ENCODE results near the gene FFAR4.
"Not testable (repeated sequence)": the region's sequence is repeated elsewhere in the genome, so short reads cannot be mapped to it uniquely, and the experiment has no call there.

FFAR4 gene

GRCh38 chr10:93566435-93567276, at the start of gene FFAR4:
FFAR4 (plus strand) TSS chr10:93566665; CDS start chr10:93566721, 56 bp downstream.
- no peak for DNase-seq (ENCODE audit: low read depth in 2 of 3, low spot score in 1 of 3)

- no peak for DNase-seq (ENCODE audit: low read depth in 2 of 3, low spot score in 1 of 3)
Observed at GRCh38 chr10:93518531-93518930, 47.9 kb upstream of the FFAR4 start.

GRCh38 chr10:93535293-93535692, 31.2 kb upstream of the FFAR4 start:
- no peak for DNase-seq (ENCODE audit: low read depth in 2 of 3, low spot score in 1 of 3)

DNA sequence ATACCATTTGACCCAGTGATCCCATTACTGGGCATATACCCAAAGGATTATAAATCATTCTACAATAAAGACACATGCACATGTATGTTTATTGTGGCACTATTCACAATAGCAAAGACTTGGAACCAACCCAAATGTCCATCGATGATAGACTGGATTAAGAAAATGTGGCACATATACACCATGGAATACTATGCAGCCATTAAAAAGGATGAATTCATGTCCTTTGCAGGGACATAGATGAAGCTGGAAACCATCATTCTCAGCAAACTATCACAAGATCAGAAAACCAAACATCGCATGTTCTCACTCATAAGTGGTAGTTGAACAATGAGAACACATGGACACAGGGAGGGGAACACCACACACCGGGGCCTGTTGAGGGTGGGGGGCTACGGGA, 25.6 kb upstream of the FFAR4 start:
- not testable (repeated sequence) for DNase-seq (ENCODE audit: low read depth in 2 of 3, low spot score in 1 of 3)

DNA sequence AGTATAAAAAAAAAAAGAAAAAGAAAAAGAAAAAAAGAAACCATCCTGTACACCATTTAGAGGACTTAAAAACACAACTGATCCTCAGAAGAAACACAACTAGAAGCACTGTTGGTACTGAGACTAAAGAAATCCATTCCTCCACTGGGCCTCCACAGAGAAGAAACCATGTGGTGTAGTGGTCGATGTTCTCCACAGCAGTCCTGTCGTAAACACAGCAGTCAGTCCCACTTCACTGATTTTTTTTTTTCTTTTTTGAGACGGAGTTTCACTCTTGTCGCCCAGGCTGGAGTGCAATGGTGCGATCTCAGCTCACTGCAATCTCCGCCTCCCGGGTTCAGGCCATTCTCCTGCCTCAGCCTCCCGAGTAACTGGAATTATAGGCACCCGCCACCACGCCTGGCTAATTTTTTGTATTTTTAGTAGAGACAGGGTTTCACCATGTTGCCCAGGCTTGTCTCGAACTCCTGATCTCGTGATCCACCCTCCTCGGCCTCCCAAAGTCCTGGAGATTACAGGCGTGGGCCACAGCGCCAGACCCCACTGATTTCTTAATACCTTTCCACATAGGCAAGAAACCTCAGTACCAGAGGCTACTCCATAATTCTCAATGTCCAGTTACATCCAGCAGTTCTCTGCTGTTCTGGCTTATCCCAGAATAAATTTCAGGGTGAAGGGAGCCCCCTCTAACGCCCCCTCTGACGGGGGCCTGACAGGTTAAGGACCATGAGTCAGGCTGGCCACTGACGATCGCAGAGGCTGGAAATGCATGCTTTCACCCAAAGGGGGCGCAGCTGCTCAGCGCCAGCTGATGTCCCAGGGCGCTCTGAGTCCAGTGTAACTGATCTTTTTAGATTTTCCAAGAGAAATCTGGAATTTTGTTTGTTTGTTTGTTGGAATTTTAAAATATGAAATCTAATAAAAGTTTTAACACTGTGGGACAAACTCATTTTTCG, 24.8 kb upstream of the FFAR4 start:
- DNase-seq (ENCODE audit: low read depth in 2 of 3, low spot score in 1 of 3), result peak; percentile 8 to 22 (median 9)

DNA sequence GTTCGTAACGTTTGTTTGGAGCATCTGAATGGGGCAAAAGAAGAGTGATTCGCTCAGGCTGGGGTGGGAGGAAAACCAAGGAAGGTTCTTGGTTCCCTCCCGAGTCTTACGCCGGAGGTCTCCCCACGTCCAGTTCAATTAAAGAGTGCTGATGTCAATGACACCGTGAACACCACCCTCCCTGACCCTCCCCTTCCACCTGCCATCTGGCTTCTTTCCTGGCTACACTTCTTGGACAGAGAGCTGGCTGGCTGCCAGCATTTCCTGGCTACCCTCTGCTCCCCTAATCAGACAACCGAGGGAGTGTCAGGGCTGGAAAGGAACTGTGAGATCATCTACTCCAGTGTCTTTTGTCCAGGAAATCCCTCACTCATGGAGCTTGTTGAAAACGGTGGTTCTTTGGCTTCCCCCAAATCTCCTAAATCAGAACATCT, 24.1 kb upstream of the FFAR4 start:
- DNase-seq (ENCODE audit: low read depth in 2 of 3, low spot score in 1 of 3), result no peak

- not testable (repeated sequence) for DNase-seq (ENCODE audit: low read depth in 2 of 3, low spot score in 1 of 3)
Observed at GRCh38 chr10:93546995-93547394, 19.5 kb upstream of the FFAR4 start.

DNA sequence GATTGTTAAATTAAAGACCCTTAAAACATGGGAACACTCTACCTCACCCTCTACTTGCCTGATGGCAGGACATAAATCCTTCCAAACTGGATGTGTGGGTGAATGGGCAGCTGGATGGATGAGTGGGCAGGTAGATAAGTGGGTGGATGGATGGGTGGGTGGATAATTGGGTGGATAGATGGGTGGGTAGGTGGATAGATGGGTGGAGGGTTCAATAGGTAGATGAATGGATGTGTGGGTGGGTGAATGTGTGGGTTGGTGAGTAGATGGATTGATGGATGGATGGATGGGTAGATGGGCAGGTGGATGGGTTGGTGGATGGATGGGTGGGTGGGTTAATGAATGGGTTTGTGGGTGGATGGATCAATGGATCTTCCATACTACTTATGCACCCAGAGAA, 18.9 kb upstream of the FFAR4 start:
- DNase-seq (ENCODE audit: low read depth in 2 of 3, low spot score in 1 of 3), result no peak

GRCh38 chr10:93548376-93549071, 17.9 kb upstream of the FFAR4 start:
- DNase-seq (ENCODE audit: low read depth in 2 of 3, low spot score in 1 of 3), result no peak

- no peak for DNase-seq (ENCODE audit: low read depth in 2 of 3, low spot score in 1 of 3)
Observed at GRCh38 chr10:93550606-93551005, 15.9 kb upstream of the FFAR4 start.

- DNase-seq (ENCODE audit: low read depth in 2 of 3, low spot score in 1 of 3), result no peak
Observed at GRCh38 chr10:93552780-93553179, 13.7 kb upstream of the FFAR4 start.

DNA sequence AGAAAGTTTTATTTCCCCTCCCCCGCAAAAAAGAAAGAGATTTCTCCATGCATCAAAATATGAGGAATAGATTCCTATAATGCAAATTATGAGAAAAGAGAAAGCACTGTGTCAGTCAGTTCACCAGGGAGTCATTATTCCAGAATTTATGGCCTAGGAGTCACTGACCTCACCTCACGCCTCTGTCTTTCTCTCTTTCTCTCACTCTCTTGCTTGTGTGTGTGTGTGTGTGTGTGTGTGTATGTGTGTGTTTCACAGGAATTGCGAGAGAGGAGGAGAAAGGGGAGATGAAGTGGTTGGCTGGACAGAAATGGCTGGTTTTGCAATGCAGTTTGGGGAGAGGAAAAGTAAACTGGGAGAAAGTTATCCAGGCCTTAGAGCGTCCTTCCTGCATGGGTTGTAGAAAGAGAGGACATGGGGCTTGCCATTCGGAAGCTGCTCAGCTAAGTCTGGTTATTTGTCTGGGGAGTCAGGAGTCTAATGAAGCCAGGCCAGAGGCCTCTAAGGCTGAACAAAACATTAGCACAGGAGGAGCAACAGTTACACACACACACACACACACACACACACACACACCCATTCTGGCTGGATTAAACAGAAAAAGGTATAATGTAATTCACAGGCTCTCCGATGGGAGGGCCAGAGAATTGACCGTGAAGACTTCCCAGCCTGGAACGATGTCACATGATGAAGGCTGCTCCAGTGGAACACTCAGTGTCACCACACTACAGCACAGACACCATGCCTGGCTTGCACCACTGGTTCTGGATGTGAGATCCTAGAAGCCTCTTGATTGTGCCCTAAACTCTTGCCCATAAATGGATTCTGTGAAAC, 12.8 kb upstream of the FFAR4 start:
- no peak for DNase-seq (ENCODE audit: low read depth in 2 of 3, low spot score in 1 of 3)

DNA sequence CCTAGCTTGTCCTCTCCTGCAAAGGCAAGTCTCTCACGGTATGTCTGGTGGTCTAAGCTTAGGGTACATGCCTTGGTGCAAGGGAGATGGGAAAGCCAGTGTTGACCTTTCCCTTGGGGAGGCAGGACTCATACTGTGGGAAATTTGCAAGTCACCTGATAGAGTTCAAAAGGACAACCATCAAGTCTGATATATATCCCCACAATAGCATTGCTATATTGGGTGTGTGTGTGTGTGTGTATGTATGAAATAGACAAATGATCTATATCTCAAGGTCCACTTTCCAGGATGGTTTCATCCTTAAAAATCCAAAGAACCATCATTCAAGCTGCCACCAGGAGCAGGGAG, 12.2 kb upstream of the FFAR4 start:
- DNase-seq (ENCODE audit: low read depth in 2 of 3, low spot score in 1 of 3), result no peak

- peak; percentile 29 to 40 (median 35) for DNase-seq (ENCODE audit: low read depth in 2 of 3, low spot score in 1 of 3)
Observed at GRCh38 chr10:93554760-93555432, 11.6 kb upstream of the FFAR4 start.

GRCh38 chr10:93559490-93559889, 7.0 kb upstream of the FFAR4 start:
- DNase-seq (ENCODE audit: low read depth in 2 of 3, low spot score in 1 of 3), result no peak

DNA sequence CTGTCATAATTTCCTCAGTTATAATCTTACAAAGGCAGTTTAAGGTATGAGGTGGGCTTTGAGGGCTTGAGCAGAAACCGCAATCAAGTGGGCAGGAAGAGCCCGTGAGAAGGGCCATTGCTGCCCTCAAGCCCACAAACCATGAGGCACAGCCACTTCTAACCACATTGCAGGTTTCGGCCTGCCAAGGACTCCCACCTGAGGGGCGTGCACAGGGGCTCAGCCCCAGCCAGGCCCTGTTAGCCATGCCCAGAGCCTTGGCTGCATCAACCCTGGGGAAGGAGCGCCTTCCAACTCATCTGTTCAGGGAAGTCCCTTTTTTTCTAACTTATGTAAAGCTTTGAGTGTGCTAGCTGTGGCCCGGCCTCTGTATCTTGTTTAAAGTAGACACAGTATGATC, 5.9 kb upstream of the FFAR4 start:
- DNase-seq (ENCODE audit: low read depth in 2 of 3, low spot score in 1 of 3), result no peak

DNA sequence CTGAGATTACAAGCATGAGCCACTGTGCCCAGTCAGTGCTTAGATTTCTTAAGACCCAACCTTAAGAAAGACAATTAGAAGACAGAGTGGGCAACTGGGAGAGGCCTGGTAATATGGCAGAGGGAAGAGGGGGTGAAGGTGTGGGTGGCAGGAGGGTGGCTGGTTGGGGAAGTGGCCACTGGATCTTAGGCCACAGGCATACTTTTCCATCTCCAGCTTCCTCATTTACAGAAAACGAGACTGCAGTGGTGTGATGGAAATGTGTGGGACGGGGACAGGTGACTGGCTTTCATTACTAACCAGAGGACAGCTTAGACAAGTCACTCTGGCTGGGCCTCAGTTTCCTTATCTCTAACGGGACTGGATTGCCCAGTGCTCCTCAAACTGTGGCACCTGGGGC, 1.0 kb upstream of the FFAR4 start:
- no peak for DNase-seq (ENCODE audit: low read depth in 2 of 3, low spot score in 1 of 3)

- no peak for DNase-seq (ENCODE audit: low read depth in 2 of 3, low spot score in 1 of 3)
Observed at GRCh38 chr10:93567277-93568104, 1.0 kb downstream of the FFAR4 start.

DNA sequence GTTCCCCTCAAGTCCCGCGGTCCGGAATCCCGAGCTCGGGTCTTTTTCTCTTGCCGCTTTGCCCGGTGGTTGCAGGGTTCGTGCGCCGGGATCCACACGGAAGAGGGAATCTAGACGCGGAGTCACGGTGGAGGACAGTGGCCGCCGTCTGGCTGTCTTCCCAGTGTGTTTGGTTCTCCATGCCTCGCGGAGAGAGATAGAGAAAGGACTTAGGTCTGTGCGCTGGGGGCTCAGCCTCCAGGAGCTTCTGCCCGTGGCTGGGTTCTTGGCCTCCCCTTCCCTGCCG, 1.6 kb downstream of the FFAR4 start:
- no peak for DNase-seq (ENCODE audit: low read depth in 2 of 3, low spot score in 1 of 3)

Measured in stimulated activated CD4-positive, alpha-beta T cell treated with anti-CD3 and anti-CD28 coated beads, Interleukin-12 subunit alpha, Interleukin-12 subunit beta, amount 100 ng/mL, for 48 hours (primary cell).